Epithelial cell of esophagus (primary cell): ENCODE results near the gene MICAL3.
A peak's percentile ranks its signal among the peaks of the same experiment; 100 is the strongest.

Experiments
- DNase-seq: peaks from one replicate; pipeline ENCODE4 v3.0.0; 2010; ENCODE audit warnings: low read depth
- H3K4me3 ChIP-seq: 2 replicates; pipeline ENCODE4 v1.5.1; 2011; ENCODE audit warnings: mild to moderate bottlenecking, low read length, control low read depth
- TF ChIP-seq, protein P1 (sequence below): IDR thresholded peaks from 2 replicates; pipeline ENCODE4 v1.5.1; 2011; ENCODE audit warnings: low read depth, mild to moderate bottlenecking, low read length, control low read depth, inconsistent platforms; ENCODE audit not compliant: insufficient read depth; ENCODE audit errors: missing control alignments

Gene MICAL3

GRCh38 chr22:17785185-17786184, 238.9 kb downstream of the MICAL3 start:
- peak; percentile 68 for DNase-seq
- TF ChIP-seq, protein P1, sequence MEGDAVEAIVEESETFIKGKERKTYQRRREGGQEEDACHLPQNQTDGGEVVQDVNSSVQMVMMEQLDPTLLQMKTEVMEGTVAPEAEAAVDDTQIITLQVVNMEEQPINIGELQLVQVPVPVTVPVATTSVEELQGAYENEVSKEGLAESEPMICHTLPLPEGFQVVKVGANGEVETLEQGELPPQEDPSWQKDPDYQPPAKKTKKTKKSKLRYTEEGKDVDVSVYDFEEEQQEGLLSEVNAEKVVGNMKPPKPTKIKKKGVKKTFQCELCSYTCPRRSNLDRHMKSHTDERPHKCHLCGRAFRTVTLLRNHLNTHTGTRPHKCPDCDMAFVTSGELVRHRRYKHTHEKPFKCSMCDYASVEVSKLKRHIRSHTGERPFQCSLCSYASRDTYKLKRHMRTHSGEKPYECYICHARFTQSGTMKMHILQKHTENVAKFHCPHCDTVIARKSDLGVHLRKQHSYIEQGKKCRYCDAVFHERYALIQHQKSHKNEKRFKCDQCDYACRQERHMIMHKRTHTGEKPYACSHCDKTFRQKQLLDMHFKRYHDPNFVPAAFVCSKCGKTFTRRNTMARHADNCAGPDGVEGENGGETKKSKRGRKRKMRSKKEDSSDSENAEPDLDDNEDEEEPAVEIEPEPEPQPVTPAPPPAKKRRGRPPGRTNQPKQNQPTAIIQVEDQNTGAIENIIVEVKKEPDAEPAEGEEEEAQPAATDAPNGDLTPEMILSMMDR, result peak; percentile 73
- H3K4me3 ChIP-seq, result no peak overlapping the region

DNA sequence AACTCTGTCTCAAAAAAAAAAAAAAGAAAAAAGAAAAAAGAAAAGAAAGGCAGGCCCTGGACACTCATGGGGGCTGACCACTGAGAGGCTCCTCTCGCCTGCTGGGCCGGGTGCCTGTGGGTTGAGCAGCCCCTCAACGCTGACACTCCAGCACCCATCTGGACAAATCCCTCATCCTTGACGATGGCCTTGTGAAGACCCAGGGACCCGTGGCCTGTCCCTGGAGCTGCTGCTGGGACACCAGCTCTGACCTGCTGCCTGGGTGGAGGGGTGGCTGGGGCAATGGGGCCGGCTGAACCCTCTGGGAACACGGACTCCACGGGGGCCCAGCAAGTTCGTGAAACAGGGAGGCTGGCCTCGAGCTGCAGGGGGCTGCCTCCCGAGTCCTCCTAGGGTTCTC, 239.6 kb downstream of the MICAL3 start:
- no peak for DNase-seq
- H3K4me3 ChIP-seq, result no peak overlapping the region
- TF ChIP-seq, protein P1, result no peak

DNA sequence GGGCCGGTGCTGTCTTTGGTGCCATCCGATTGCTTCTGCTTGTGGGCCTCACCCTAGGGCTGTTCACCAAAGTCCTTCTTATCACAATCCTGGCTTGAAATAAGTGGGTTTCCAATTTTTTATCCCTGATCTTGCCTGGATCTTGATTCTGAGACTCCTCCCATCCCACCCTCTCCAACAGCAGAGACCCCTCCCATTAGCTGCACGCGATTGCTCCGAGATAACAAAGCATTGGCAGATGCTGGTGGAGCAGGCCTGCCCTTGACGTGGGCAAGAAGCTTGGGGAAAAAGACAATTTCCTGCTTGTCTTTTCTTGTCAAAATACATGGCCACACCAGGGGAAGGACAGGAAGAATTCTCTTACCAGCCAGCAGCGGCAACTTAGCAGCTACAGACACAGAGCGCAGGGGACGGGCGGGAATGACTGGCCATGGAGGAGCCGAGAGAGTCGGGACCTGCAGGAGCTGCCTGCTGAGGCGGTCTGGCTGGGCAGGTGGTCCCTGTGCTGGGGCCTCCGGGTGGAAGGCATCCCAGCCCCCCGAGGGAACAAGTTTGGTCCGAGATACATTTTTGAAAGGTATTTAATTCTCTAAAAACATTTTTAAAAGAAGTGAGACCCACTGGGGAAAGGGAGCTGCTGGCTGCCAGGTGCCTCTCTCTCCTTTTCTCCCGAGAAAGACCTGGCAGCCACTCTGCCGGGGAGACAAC, 240.4 kb downstream of the MICAL3 start:
- no peak overlapping the region for H3K4me3 ChIP-seq
- TF ChIP-seq, protein P1, result no peak
- DNase-seq, result no peak

GRCh38 chr22:17783312-17783711, 241.0 kb downstream of the MICAL3 start:
- H3K4me3 ChIP-seq, result no peak overlapping the region
- no peak for DNase-seq
- TF ChIP-seq, protein P1, result no peak

DNA sequence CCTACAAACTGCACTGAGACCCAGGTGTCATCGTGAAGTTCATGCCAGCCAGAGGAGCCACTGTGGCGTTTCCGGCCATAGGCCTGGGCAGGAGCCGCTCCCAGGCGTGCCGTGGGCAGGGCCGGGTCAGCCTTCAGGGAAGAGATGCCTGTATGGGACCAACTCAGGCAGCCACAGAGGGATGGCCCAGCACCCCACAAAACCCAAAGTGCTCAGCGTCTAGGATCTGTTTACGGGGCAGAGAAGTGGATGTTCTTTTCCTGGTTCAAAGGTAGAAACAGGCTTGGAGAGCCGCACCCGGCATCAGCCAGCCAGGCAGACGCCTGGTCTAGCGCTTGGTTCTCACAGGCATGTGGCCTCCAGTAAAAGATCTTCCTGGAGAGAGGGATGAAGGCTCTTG, 241.7 kb downstream of the MICAL3 start:
- H3K4me3 ChIP-seq, result no peak overlapping the region
- TF ChIP-seq, protein P1, result no peak

DNA sequence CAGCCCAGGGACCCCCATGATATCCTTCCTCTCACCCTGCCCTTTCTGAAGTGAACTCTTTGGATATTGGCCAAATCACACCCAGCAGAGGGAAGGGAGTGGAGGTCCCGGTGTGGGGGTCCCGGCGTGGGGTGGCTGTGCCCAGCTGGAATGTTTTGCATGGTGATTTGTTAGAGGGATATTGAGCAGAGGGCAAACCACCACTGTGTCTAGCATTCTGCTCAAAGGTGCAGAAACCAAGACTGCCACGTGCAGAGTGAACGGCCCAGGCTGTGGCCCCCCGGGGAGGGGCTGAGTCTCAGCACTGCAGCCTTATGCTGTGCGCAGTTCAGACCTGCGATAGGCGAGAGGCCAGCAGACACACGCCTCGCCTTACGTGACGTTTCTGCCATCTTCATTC, 242.2 kb downstream of the MICAL3 start:
- TF ChIP-seq, protein P1, result no peak
- no peak overlapping the region for H3K4me3 ChIP-seq
- no peak for DNase-seq

More for the DNA sequence above, 241.7 kb downstream of the MICAL3 start:
- no peak for DNase-seq
